RWPE2 (cell line): ENCODE results near the gene DIRAS2.

Source experiments
- ATAC-seq: fragments of 200-7000 bp; cut with Tn5 transposase; 3 replicates; pipeline ENCODE4 v1.9.1; 2021; ENCODE audit warnings: low read depth
- DNase-seq: peaks from one replicate; pipeline ENCODE4 v3.0.0-alpha.2; 2020; ENCODE audit warnings: low spot score
- H3K27ac ChIP-seq: fragments of 450-650 bp; 2 replicates; pipeline ENCODE4 v1.5.1; 2017; ENCODE audit warnings: mild to moderate bottlenecking; ENCODE audit not compliant: poor library complexity, severe bottlenecking
- H3K27me3 ChIP-seq: fragments of 250-450 bp; sonication (Bioruptor Pico); 2 replicates; pipeline ENCODE4 v1.5.1; 2021; ENCODE audit warnings: mild to moderate bottlenecking, moderate library complexity; ENCODE audit not compliant: insufficient read depth, poor library complexity, severe bottlenecking
- H3K36me3 ChIP-seq: fragments of 250-450 bp; sonication (Bioruptor Pico); 2 replicates; pipeline ENCODE4 v1.5.1; 2020; ENCODE audit warnings: low read depth, mild to moderate bottlenecking, moderate library complexity
- H3K4me1 ChIP-seq: fragments of 250-450 bp; sonication (Bioruptor Pico); 2 replicates; pipeline ENCODE4 v1.5.1; 2021; ENCODE audit warnings: mild to moderate bottlenecking, moderate library complexity; ENCODE audit not compliant: insufficient read depth, poor library complexity, severe bottlenecking
- H3K4me3 ChIP-seq: fragments of 250-450 bp; sonication (Bioruptor Pico); 2 replicates; pipeline ENCODE4 v1.5.1; 2021; ENCODE audit warnings: mild to moderate bottlenecking, moderate library complexity; ENCODE audit not compliant: severe bottlenecking
- H3K9me3 ChIP-seq: fragments of 250-450 bp; sonication (Bioruptor Pico); 2 replicates; pipeline ENCODE4 v1.5.1; 2021; ENCODE audit warnings: mild to moderate bottlenecking, moderate library complexity; ENCODE audit not compliant: severe bottlenecking
- CTCF ChIP-seq: fragments of 450-650 bp; IDR thresholded peaks from one replicate; pipeline ENCODE4 v1.5.1; 2017; ENCODE audit warnings: mild to moderate bottlenecking, moderate library complexity; ENCODE audit not compliant: poor library complexity, severe bottlenecking

Gene DIRAS2

GRCh38 chr9:90562229-90562628 lies 80.4 kb downstream of the DIRAS2 start:
- no peak overlapping the region for H3K27ac ChIP-seq
- no peak for TF ChIP-seq CTCF
- H3K27me3 ChIP-seq: no peaks in the 10 kb centered on the region
- ATAC-seq (no peak), DNase-seq (no peak)
- H3K36me3 ChIP-seq: no peaks in the 10 kb centered on the region
- H3K4me3 ChIP-seq: no peak overlapping the region
- no peaks in the 10 kb centered on the region for H3K4me1 ChIP-seq
- H3K9me3 ChIP-seq: no peaks in the 10 kb centered on the region
